ENCODE data around the gene IRF2. TPM values are rescaled to one million over a fixed set of nuclear protein-coding genes. Genes with fewer than 3 reads are reported as not detected.

IRF2 gene
- polyA plus RNA-seq, 2 of the 4 experiments (the other 2 are of a cell fraction), result 11.0 to 23.5 TPM

DNA sequence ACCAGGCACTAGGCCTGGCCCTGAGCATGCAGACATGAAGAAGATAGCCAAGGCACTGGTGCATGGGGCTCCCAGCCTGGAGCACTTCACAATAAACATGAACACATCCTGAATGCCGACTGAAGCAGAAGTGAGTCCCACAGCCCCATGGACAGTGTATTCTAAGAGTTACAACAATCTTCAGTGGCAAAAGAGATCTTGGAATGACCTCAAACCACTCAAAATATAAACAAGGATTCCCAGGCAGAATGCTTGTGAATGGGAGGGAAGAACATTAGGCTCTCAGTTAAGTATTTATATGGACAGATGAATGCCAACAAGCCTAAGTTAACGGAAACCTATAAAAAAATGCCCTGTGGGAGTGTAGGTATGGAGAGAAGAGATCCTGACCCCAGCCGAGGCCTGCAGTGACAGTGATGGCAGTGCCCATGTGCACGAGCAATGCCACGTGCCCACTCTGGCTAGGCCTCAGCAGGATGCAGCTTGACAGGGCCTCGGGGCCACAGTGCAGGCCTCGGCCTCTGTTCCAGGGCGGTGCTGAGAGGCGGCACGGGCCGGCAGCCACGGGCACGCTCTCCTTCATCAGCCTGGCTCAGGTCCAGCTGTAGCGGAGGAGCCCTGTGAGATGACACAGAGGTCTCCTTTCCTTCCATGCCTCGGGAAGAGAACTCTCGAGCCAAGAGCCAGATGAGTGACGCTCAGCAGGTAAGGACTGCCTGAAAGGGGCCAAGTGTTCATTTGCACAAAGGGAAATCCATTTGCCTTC lies 49.2 kb downstream of the IRF2 start:
- 94% methylated on average over 8 of the region's 17 CpGs for WGBS (ENCODE audit: missing lambda C conversion rate)
- H3K4me1 ChIP-seq, result no peaks in the 10 kb centered on the region
- TF ChIP-seq JUNB (IDR thresholded peaks at IDR 0.05) (no peak), ZSCAN20 (CRISPR knock-in tag; IDR thresholded peaks at IDR 0.05) (no peak), RAD21 (conservative IDR thresholded peaks at IDR 0.05 in 1 of 2, IDR thresholded peaks at IDR 0.05 in 1 of 2) (no peak), MAZ (IDR thresholded peaks at IDR 0.05; ENCODE audit: borderline replicate concordance, low read depth, low read length) (no peak), JUN (IDR thresholded peaks at IDR 0.05) (no peak), CHD4 (IDR thresholded peaks at IDR 0.05; ENCODE audit: borderline replicate concordance) (no peak), TP53 (CRISPR knock-in tag; IDR thresholded peaks at IDR 0.05) (no peak), RNF2 (IDR thresholded peaks at IDR 0.05; ENCODE audit: borderline replicate concordance, low read depth) (no peak)
- TF ChIP-seq, protein P1, sequence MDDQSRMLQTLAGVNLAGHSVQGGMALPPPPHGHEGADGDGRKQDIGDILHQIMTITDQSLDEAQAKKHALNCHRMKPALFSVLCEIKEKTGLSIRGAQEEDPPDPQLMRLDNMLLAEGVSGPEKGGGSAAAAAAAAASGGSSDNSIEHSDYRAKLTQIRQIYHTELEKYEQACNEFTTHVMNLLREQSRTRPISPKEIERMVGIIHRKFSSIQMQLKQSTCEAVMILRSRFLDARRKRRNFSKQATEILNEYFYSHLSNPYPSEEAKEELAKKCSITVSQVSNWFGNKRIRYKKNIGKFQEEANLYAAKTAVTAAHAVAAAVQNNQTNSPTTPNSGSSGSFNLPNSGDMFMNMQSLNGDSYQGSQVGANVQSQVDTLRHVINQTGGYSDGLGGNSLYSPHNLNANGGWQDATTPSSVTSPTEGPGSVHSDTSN (IDR thresholded peaks at IDR 0.05), result no peak
- TF ChIP-seq, protein P2, sequence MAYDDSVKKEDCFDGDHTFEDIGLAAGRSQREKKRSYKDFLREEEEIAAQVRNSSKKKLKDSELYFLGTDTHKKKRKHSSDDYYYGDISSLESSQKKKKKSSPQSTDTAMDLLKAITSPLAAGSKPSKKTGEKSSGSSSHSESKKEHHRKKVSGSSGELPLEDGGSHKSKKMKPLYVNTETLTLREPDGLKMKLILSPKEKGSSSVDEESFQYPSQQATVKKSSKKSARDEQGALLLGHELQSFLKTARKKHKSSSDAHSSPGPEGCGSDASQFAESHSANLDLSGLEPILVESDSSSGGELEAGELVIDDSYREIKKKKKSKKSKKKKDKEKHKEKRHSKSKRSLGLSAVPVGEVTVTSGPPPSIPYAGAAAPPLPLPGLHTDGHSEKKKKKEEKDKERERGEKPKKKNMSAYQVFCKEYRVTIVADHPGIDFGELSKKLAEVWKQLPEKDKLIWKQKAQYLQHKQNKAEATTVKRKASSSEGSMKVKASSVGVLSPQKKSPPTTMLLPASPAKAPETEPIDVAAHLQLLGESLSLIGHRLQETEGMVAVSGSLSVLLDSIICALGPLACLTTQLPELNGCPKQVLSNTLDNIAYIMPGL (CRISPR knock-in tag; IDR thresholded peaks at IDR 0.05; ENCODE audit: borderline replicate concordance), result no peak
- H3K4me2 ChIP-seq, result no peak overlapping the region
- FAIRE-seq (no peak), DNase-seq (ENCODE audit: low read depth in 1 of 2, low spot score in 1 of 2) (no peak), ATAC-seq (no peak)
- no peak overlapping the region for H3K27ac ChIP-seq
- H3K9me3 ChIP-seq, result no peaks in the 10 kb centered on the region; the same call in 2 of the 3 replicates
- ChIA-PET CTCF (no interaction called here), POLR2A (no interaction called here)
- no peak overlapping the region for H3K4me3 ChIP-seq

DNA sequence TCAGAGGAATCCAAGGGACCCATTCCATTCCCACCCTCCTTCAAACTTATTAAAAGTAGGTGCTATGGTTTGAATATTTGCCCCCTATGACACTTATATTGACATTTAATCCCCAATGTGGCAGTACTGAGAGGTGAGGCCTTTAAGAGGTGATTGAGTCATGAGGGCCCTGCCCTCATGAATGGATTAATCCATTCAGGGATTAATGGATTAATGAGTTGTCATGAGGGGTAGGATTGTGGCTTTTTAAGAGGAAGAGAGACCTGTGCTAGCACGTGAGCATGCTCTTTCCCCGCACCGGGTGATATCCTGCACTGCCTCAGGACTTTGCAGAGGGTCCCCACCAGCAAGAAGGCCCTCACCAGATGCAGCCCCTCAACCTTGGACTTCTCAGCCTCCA lies 50.1 kb downstream of the IRF2 start:
- ChIA-PET POLR2A (no interaction called here), CTCF (no interaction called here)
- no peak overlapping the region for H3K27ac ChIP-seq
- no peak for FAIRE-seq
- TF ChIP-seq HOXB5 (CRISPR knock-in tag; IDR thresholded peaks at IDR 0.05) (no peak), PHF8 (IDR thresholded peaks at IDR 0.05; ENCODE audit: borderline replicate concordance, low read depth) (no peak), KDM5A (IDR thresholded peaks at IDR 0.05) (no peak), RAD21 (conservative IDR thresholded peaks at IDR 0.05 in 1 of 2, IDR thresholded peaks at IDR 0.05 in 1 of 2) (no peak), ZC3H11A (IDR thresholded peaks at IDR 0.05) (no peak), GATA3 (IDR thresholded peaks at IDR 0.05; ENCODE audit: borderline replicate concordance) (no peak), BHLHE40 (IDR thresholded peaks at IDR 0.05; ENCODE audit: low read depth, low read length) (no peak), HEYL (CRISPR knock-in tag; IDR thresholded peaks at IDR 0.05) (no peak)
- TF ChIP-seq, protein P3, sequence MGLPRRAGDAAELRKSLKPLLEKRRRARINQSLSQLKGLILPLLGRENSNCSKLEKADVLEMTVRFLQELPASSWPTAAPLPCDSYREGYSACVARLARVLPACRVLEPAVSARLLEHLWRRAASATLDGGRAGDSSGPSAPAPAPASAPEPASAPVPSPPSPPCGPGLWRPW (IDR thresholded peaks at IDR 0.05), result no peak
- no peak for ATAC-seq
- 100% methylated on average over 3 of the region's 3 CpGs for WGBS (ENCODE audit: missing lambda C conversion rate)
- no peak for DNase-seq (ENCODE audit: low read depth in 1 of 2, low spot score in 1 of 2)
- no peak overlapping the region for H3K4me3 ChIP-seq
- no peak overlapping the region for H3K4me2 ChIP-seq
- H3K4me1 ChIP-seq, result no peaks in the 10 kb centered on the region
- H3K9me3 ChIP-seq, result no peaks in the 10 kb centered on the region; the same call in 2 of the 3 replicates

DNA sequence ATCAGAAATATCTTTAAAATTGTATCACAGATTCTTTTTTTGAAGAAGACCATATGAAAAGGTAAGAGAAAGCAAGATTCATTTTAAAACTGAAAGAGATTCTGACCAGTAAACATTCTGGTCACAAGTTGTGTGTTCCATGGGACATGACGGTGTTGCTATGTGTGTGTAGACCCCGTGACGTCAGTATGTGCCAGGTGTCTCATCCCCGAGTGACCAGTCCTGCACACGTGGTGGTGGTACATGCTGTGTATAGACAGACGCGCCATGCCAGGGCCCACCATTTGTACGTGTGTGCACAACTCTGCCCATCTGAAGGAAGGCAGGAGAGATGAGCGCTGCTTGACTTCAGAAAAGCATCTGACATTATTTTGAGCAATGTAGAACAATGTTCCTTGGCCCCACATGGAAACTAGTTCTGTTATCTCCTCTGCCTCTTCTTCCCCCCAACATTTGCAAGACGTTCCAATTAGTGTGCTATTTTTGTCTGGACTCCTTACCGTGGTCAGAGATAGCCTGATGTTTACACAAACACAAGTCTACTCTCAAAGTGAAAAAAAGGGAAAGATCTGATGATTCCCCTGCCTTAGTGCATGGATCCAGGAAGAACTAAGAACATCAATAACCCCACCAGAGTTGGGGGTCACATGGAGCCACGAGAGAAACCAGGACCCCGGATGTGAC lies 51.2 kb downstream of the IRF2 start:
- Histone ChIP-seq H3K4me1 (peaks cover 4% of the 10 kb centered on the region), H3K4me2 (no peak overlapping the region), H3K27ac (no peak overlapping the region), H3K9me3 (no peaks in the 10 kb centered on the region; the same call in 2 of the 3 replicates), H3K4me3 (no peak overlapping the region)
- POLR2A ChIA-PET, result no interaction called here
- DNase-seq (ENCODE audit: low read depth in 1 of 2, low spot score in 1 of 2) (no peak), ATAC-seq (no peak), FAIRE-seq (no peak)
- CTCF ChIA-PET, result no interaction called here
- 89% methylated on average over 13 of the region's 13 CpGs for WGBS (ENCODE audit: missing lambda C conversion rate)
- TF ChIP-seq HOXA7 (CRISPR knock-in tag; IDR thresholded peaks at IDR 0.05) (no peak), MYC (IDR thresholded peaks at IDR 0.05; ENCODE audit: borderline replicate concordance, low read length) (no peak), EHMT2 (IDR thresholded peaks at IDR 0.05; ENCODE audit: low read depth) (no peak), JUN (IDR thresholded peaks at IDR 0.05) (no peak), BHLHE40 (IDR thresholded peaks at IDR 0.05; ENCODE audit: low read depth, low read length) (no peak), POLR2A (IDR thresholded peaks at IDR 0.05; ENCODE audit: low read length) (no peak), RNF2 (IDR thresholded peaks at IDR 0.05; ENCODE audit: borderline replicate concordance, low read depth) (no peak), RARB (CRISPR knock-in tag; IDR thresholded peaks at IDR 0.05) (no peak), JUNB (IDR thresholded peaks at IDR 0.05) (no peak)
- TF ChIP-seq, protein P4, sequence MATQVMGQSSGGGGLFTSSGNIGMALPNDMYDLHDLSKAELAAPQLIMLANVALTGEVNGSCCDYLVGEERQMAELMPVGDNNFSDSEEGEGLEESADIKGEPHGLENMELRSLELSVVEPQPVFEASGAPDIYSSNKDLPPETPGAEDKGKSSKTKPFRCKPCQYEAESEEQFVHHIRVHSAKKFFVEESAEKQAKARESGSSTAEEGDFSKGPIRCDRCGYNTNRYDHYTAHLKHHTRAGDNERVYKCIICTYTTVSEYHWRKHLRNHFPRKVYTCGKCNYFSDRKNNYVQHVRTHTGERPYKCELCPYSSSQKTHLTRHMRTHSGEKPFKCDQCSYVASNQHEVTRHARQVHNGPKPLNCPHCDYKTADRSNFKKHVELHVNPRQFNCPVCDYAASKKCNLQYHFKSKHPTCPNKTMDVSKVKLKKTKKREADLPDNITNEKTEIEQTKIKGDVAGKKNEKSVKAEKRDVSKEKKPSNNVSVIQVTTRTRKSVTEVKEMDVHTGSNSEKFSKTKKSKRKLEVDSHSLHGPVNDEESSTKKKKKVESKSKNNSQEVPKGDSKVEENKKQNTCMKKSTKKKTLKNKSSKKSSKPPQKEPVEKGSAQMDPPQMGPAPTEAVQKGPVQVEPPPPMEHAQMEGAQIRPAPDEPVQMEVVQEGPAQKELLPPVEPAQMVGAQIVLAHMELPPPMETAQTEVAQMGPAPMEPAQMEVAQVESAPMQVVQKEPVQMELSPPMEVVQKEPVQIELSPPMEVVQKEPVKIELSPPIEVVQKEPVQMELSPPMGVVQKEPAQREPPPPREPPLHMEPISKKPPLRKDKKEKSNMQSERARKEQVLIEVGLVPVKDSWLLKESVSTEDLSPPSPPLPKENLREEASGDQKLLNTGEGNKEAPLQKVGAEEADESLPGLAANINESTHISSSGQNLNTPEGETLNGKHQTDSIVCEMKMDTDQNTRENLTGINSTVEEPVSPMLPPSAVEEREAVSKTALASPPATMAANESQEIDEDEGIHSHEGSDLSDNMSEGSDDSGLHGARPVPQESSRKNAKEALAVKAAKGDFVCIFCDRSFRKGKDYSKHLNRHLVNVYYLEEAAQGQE (IDR thresholded peaks at IDR 0.05), result no peak
- TF ChIP-seq, protein P5, sequence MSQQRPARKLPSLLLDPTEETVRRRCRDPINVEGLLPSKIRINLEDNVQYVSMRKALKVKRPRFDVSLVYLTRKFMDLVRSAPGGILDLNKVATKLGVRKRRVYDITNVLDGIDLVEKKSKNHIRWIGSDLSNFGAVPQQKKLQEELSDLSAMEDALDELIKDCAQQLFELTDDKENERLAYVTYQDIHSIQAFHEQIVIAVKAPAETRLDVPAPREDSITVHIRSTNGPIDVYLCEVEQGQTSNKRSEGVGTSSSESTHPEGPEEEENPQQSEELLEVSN (IDR thresholded peaks at IDR 0.05; ENCODE audit: borderline replicate concordance, low read depth), result no peak
